ENCODE measurements around the gene MYOG. TPM values are rescaled to one million over a fixed set of nuclear protein-coding genes. Genes with fewer than 3 reads are reported as not detected.
A peak's percentile ranks its signal among the peaks of the same experiment; 100 is the strongest.

The MYOG gene
- total RNA-seq, 1 donor from 2014 or later: not detected

DNA sequence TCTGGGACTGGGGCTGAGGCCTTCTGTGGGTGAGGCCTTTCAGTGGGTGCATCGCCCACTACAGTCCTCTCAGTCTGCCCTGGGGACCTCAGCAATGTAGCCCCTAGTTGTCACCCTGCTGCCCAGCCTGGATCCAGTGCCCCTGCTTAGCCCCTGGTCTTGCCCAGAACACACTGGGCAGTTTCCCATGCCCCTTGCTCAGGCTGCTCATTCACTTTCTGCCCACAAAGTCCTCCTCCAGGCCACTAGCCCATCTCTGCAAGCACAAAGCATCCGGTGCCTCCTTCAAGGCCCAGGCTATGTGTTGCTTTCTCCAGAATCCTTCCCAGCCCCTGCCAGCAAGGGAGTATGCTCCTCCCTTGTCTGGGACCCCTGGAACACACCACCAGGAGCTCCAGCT is 36.3 kb upstream of the MYOG start:
- TF ChIP-seq POLR2A (IDR thresholded peaks at IDR 0.05) (no peak), POLR2AphosphoS5 (IDR thresholded peaks at IDR 0.05; ENCODE audit: insufficient read depth in 1 of 2, low read depth in 1 of 2) (no peak)
- TF ChIP-seq, protein P1, sequence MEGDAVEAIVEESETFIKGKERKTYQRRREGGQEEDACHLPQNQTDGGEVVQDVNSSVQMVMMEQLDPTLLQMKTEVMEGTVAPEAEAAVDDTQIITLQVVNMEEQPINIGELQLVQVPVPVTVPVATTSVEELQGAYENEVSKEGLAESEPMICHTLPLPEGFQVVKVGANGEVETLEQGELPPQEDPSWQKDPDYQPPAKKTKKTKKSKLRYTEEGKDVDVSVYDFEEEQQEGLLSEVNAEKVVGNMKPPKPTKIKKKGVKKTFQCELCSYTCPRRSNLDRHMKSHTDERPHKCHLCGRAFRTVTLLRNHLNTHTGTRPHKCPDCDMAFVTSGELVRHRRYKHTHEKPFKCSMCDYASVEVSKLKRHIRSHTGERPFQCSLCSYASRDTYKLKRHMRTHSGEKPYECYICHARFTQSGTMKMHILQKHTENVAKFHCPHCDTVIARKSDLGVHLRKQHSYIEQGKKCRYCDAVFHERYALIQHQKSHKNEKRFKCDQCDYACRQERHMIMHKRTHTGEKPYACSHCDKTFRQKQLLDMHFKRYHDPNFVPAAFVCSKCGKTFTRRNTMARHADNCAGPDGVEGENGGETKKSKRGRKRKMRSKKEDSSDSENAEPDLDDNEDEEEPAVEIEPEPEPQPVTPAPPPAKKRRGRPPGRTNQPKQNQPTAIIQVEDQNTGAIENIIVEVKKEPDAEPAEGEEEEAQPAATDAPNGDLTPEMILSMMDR (IDR thresholded peaks at IDR 0.05): no peak
- intact Hi-C loops (cut with DNase I): loop anchor here (5.0 kb wide), 1 partner anchor 90 kb away; no protein-coding TSS in a partner anchor
- Histone ChIP-seq H3K27ac (no peak overlapping the region), H3K4me1 (peaks cover 12% of the 10 kb centered on the region), H3K27me3 (no peaks in the 10 kb centered on the region), H3K36me3 (no peaks in the 10 kb centered on the region), H3K4me3 (no peak overlapping the region), H3K9me3 (no peaks in the 10 kb centered on the region)
- DNase-seq (ENCODE audit: extremely low spot score in 2 of 2): peak in 1 of 2 donors; percentile 76

DNA sequence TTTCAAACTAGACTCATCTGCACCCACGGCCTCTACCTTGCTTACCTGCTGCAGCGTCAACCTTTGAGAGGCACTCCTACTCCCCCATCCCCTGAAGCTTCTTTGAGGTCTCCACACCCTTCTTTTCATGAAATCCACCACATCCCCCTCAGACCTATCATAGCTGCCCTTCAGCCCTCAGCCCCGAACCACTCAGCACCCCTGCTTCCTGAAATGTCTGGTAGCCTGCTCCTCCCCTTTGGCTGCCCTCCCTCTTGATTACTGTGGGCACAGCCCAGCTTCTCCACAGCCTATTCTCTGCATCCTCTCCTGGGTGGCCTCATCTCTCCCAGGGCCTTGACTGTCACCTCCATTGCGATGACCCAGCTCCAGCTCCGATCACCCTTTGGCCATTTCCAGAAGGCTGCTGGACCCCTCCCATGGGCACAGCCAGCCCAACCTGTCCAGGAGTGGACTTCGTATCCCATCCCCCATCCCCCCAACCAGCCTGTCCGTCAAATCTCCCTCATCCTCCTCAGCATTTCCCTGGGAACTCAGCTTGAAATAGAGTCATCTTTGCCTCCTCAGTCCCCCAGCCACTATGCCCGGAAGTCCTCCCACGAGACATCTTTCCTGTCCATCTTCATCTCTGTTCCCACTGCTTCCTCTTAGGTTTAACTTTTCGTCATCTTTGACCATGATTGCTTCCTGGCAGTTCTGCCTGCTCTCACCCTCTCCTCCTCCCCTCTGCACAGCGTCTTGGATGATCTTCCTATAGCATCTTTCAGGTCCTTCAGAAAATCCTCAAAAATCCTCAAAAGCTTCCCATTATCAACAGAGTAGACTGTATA is 35.6 kb upstream of the MYOG start:
- Histone ChIP-seq H3K27me3 (no peaks in the 10 kb centered on the region), H3K9me3 (no peaks in the 10 kb centered on the region), H3K36me3 (no peaks in the 10 kb centered on the region), H3K4me1 (peaks cover 5% of the 10 kb centered on the region), H3K27ac (no peak overlapping the region), H3K4me3 (no peak overlapping the region)
- no peak for TF ChIP-seq POLR2A (IDR thresholded peaks at IDR 0.05)
- TF ChIP-seq POLR2AphosphoS5 (IDR thresholded peaks at IDR 0.05; ENCODE audit: insufficient read depth in 1 of 2, low read depth in 1 of 2): no peak
- TF ChIP-seq, protein P1 (IDR thresholded peaks at IDR 0.05): no peak
- DNase-seq (ENCODE audit: extremely low spot score in 2 of 2): no peak
- intact Hi-C loops (cut with DNase I): loop anchor here (5.0 kb wide), 1 partner anchor 91 kb away; no protein-coding TSS in a partner anchor

DNA sequence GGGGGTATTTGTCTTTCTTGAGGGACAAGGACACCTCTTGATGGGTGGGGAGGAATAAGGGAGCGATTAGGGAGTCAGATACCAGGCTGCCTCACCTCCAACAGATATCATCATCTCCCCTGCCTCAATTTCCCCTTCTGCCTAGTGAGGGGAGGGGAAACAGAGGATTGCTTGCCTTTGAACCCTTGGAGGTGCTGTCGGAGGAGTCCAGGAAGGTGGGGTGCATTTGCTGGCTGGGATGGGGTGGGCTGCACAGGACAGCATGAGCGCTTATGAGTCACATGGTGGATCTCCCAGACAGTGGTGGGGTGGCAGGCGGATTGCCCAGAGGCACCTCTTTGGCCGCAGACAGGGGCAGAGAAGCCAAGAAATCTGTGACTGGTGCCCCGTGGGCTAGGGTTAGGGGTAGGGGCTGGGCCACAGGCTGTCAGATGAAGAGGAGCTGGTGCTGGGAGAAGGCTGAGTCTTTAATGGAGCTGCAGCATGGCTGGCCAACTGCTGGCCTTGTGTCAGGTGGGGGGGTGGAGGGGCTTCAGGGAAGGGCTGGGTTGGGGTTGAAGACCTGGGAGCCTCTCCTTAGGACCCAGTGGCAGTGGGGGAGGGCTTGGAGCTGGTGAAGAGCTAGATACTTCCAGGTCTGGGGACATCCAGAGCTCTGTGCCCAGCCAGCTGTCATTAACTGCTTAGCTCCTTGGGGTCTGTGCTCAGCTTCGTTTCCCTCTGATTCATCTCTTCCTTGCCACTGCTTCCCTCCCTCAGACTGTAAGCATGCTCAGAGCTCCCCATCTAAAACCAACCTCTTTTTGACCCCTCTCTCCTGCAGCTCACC is 34.7 kb upstream of the MYOG start:
- no peaks in the 10 kb centered on the region for H3K9me3 ChIP-seq
- TF ChIP-seq POLR2A (IDR thresholded peaks at IDR 0.05): no peak
- no peak for TF ChIP-seq POLR2AphosphoS5 (IDR thresholded peaks at IDR 0.05; ENCODE audit: insufficient read depth in 1 of 2, low read depth in 1 of 2)
- TF ChIP-seq, protein P1 (IDR thresholded peaks at IDR 0.05): no peak
- H3K4me1 ChIP-seq: peaks cover 4% of the 10 kb centered on the region
- DNase-seq (ENCODE audit: extremely low spot score in 2 of 2): peak; percentile 69 to 72
- no peak overlapping the region for H3K4me3 ChIP-seq
- intact Hi-C loops (cut with DNase I): loop anchor here (5.0 kb wide), 1 partner anchor 92 kb away; no protein-coding TSS in a partner anchor
- no peaks in the 10 kb centered on the region for H3K36me3 ChIP-seq
- no peaks in the 10 kb centered on the region for H3K27me3 ChIP-seq
- no peak overlapping the region for H3K27ac ChIP-seq

DNA sequence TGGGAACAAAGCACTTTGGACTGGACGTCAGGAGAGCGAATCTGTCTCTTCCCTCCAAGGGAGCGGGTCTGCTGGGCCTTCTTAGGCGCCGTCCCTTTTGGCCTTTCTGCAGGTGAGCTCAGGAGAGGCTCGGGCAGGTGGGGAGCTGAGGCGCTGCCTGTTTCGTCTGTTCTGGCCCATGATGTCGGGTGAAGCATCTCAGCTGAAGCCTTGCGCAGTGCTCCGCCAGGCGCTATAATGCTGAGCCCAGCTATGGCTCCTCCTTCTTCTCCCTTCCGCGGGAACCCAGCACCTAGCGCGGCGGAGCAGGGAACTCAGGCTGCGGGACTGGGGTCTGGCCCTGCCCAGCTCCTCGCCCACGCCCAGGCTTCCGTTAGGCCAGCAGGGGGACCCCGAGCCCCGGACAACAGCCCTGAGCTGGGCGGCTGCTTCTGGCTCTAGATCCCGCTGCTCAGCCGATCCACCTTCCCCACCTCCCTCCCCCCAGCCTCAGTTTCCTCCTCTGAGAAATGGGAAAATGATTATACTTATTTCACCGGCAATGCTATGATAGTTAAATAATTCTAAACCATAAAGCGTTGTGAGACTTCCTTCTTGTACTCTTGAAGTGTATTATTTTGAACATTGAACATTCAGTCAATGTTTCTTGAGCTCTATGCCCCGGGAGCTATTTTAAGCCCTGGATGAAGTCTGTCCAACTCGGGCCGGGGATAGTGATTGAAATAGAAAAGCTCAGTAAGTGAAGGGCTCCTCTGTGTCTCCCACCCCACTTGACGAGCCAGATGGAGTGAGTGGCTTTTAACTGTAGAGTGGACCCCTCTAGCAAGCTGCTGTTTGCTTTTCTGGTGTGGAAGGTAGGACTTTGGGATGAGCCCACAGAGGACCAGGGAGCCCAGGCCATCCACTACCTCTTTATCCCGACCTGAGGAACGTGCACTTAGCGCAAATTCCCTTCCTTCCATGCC is 32.1 kb upstream of the MYOG start:
- intact Hi-C loops (cut with DNase I): no loop called here
- H3K4me1 ChIP-seq: peaks cover 4% of the 10 kb centered on the region
- no peaks in the 10 kb centered on the region for H3K9me3 ChIP-seq
- H3K27ac ChIP-seq: no peak overlapping the region
- no peak overlapping the region for H3K4me3 ChIP-seq
- DNase-seq (ENCODE audit: extremely low spot score in 2 of 2): peak; percentile 62 to 72
- no peaks in the 10 kb centered on the region for H3K27me3 ChIP-seq
- H3K36me3 ChIP-seq: no peaks in the 10 kb centered on the region
- TF ChIP-seq, protein P1 (IDR thresholded peaks at IDR 0.05): peak; percentile 68 to 81 (median 78)
- no peak for TF ChIP-seq POLR2AphosphoS5 (IDR thresholded peaks at IDR 0.05; ENCODE audit: insufficient read depth in 1 of 2, low read depth in 1 of 2)
